ENCODE measurements around the gene INAFM2. TPM values are rescaled to one million over a fixed set of nuclear protein-coding genes. Genes with fewer than 3 reads are reported as not detected.

INAFM2 gene
- total RNA-seq, 1 experiment from 2014 or later, result 15.8 TPM

DNA sequence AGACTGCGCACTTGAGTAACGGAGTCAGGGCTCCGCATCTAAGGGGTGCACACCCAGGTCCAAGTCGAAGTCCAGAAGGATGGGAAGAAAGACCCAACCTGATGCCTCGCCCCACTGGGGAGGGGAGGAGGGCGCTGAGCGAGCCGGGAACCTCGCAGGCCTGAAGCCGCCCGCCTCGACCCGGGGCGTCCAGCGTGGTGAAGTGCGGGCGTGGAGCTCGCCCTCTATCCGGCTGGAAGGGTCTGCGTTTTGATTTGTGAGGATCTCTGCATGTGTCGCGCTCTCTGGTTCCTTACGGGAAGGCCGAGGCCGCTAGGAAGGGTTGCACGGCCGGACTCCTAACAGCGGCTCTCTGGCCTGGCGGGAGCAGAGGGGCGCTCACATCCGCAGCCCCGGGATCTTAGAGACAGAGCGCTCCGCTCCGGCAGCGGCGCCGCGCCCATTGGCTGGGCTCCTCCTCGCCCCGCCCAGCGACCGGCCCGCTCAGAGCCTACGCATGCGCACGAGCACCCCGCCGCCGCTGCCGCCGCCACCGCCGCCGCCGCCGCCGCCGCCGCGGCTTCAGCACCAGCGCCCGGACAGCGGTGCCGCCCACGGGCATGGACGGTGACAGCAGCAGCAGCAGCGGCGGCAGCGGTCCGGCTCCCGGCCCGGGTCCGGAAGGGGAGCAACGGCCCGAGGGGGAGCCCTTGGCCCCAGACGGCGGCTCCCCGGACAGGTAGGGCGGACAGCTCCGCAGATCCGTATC is 34.4 kb downstream of the INAFM2 start, which contains the start of gene DISP2:
Gene DISP2, plus strand, starts transcription at position 497 of the 748 bp plus-strand sequence. Its CDS starts 103 bp downstream, at position 600.
- Histone ChIP-seq H3K27me3 (ENCODE audit: control insufficient read depth, insufficient read depth, low read length) (peaks cover 21% of the 10 kb centered on the region), H3K4me3 (ENCODE audit: insufficient read depth, low read depth, low read length) (peak within 1 kb of the TSS; percentile 56), H3K36me3 (replicated peaks; ENCODE audit: control insufficient read depth, insufficient read depth, low read length) (no peaks in the 10 kb centered on the region)
- peak; percentile 100 for DNase-seq

DNA sequence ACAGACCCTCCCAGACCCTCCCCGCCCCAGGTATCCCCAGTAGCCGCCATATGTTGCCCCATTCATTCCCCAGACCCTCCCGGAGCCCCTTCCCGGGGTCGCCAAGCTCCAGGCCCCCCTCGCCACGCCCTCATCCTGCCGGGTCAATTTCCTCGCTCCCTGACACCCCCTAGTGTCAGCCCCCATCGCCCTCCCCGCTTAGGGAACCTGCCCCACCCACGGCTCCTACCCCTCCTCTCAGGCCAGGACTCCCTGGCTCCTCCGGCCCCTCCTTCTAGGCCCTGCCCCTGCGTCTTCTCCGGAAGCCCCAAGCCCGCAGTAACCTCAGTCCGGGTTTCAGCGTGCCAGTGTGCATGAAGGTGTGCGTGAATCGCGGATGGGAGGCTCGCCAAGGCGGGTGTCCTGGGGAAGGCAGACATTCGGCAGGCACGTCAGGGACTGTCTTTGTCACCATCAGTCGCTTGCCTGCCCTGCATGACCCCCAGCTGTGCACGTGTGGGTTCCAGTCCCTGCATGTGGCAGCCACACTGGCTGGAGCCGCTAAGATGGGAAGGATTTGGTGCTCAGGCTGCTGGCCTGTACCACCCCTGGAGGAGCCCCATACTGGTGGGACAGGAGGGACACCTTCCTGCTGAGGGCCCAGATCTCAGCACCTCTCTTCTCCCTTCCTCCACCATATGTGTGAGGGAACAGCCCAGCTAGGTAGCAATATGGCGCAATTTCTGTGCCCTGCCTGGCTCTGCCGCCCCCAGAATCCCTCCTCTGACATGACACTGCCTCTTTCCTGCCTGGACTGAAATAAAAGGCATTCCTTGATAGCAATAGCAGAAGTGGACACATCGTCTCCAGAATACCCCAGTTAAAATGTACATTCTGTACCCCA is 35.2 kb downstream of the INAFM2 start:
- peak; percentile 87 for DNase-seq
- Histone ChIP-seq H3K4me3 (ENCODE audit: insufficient read depth, low read depth, low read length) (peak overlapping the region; percentile 47), H3K36me3 (replicated peaks; ENCODE audit: control insufficient read depth, insufficient read depth, low read length) (no peaks in the 10 kb centered on the region), H3K27me3 (ENCODE audit: control insufficient read depth, insufficient read depth, low read length) (peaks cover 21% of the 10 kb centered on the region)

DNA sequence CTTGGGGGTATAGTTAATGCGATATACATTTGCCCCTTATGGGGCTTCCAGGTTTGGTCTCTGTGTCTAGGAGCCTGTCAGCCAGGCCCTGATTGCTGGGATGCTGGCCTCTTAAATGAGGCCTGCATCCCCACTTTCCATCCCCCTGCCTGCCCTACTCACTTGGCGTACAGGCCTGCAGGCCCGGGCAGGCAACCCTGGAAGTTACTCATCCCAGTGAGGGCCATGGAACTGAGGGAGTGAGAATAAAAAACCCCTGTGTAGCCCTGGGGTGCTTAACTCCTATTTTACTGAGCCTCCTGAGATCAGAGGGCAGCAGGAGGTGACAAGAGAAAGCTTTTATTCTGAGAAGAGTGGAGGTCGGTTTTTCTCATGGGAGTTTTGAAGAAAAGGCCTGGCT is 36.5 kb downstream of the INAFM2 start:
- H3K27me3 ChIP-seq (ENCODE audit: control insufficient read depth, insufficient read depth, low read length), result peaks cover 21% of the 10 kb centered on the region
- DNase-seq, result no peak
- H3K36me3 ChIP-seq (replicated peaks; ENCODE audit: control insufficient read depth, insufficient read depth, low read length), result no peaks in the 10 kb centered on the region
- H3K4me3 ChIP-seq (ENCODE audit: insufficient read depth, low read depth, low read length), result no peak overlapping the region

DNA sequence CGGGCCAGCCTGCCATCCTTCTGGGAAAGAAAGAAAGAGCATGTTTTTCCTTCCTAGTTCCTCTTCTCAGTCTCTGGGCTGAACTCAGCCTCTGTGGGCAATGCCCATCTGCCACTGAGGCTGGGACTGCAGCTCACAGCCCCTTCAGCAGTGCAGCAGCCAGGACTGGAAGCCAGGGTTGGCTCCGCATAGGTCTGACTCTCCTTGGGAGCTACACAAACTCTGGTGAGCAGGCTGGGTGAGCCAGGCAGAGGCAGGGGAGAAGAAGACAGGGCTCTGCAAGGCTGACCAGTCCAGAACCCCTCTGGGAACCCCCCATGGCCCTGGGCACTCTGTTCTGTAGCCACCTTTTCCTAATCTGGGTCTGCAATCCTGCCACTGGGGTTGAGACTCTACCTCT is 38.1 kb downstream of the INAFM2 start:
- Histone ChIP-seq H3K27me3 (ENCODE audit: control insufficient read depth, insufficient read depth, low read length) (peaks cover 19% of the 10 kb centered on the region), H3K36me3 (replicated peaks; ENCODE audit: control insufficient read depth, insufficient read depth, low read length) (no peaks in the 10 kb centered on the region), H3K4me3 (ENCODE audit: insufficient read depth, low read depth, low read length) (no peak overlapping the region)
- no peak for DNase-seq

DNA sequence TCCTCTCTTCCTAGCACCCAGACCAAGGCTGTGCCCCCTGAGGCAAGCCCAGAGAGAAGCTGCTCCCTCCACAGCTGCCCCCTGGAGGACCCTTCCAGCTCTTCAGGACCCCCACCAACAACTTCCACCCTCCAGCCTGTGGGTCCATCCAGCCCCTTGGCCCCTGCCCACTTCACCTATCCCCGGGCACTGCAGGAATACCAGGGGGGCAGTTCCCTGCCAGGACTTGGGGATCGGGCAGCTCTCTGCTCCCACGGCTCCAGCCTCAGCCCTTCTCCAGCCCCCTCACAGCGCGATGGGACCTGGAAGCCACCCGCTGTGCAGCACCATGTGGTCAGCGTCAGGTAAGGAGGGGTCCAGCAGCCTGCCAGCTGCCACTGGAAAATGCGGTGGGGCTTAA is 40.1 kb downstream of the INAFM2 start:
- DNase-seq, result no peak
- Histone ChIP-seq H3K36me3 (replicated peaks; ENCODE audit: control insufficient read depth, insufficient read depth, low read length) (no peaks in the 10 kb centered on the region), H3K4me3 (ENCODE audit: insufficient read depth, low read depth, low read length) (no peak overlapping the region), H3K27me3 (ENCODE audit: control insufficient read depth, insufficient read depth, low read length) (peaks cover 24% of the 10 kb centered on the region)

DNA sequence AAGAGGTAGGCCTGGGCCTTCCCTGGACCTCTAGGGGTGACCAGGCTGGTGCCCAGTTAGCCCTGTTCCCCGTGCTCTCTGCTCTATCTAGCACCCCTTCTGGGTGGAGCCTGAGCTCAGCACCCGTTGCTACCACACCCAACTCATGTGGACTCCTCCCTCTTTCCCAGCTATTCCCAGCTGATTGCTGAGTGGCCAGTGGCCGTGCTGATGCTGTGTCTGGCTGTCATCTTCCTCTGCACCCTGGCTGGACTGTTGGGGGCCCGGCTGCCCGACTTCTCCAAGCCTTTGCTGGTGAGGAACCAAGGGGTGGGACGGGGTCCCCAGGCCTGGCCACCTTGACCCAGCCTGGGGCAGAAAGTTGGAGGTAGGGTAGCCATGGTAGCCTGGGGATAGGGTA is 40.8 kb downstream of the INAFM2 start:
- Histone ChIP-seq H3K27me3 (ENCODE audit: control insufficient read depth, insufficient read depth, low read length) (peaks cover 22% of the 10 kb centered on the region), H3K4me3 (ENCODE audit: insufficient read depth, low read depth, low read length) (no peak overlapping the region), H3K36me3 (replicated peaks; ENCODE audit: control insufficient read depth, insufficient read depth, low read length) (no peaks in the 10 kb centered on the region)
- DNase-seq, result no peak

DNA sequence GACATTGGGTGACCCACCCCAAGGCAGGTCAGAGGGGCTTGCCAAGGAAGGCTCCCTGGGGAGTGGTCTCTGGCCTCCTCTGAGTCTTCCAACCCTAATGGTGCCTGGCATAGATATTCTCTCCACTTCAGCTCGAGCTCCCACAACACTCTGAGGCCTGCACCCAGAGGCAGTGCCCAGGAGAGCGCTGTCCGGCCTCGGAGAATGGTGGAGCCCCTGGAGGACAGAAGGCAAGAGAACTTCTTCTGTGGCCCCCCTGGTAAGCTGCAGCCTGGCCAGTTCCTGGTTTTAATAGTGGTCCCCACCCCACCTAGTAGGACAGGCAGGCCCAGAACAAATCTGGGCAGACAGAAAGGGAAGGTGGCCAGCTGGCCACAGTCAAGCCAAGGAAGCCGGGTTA is 41.5 kb downstream of the INAFM2 start:
- H3K27me3 ChIP-seq (ENCODE audit: control insufficient read depth, insufficient read depth, low read length), result peaks cover 19% of the 10 kb centered on the region
- no peaks in the 10 kb centered on the region for H3K36me3 ChIP-seq (replicated peaks; ENCODE audit: control insufficient read depth, insufficient read depth, low read length)
- no peak for DNase-seq
- no peak overlapping the region for H3K4me3 ChIP-seq (ENCODE audit: insufficient read depth, low read depth, low read length)

DNA sequence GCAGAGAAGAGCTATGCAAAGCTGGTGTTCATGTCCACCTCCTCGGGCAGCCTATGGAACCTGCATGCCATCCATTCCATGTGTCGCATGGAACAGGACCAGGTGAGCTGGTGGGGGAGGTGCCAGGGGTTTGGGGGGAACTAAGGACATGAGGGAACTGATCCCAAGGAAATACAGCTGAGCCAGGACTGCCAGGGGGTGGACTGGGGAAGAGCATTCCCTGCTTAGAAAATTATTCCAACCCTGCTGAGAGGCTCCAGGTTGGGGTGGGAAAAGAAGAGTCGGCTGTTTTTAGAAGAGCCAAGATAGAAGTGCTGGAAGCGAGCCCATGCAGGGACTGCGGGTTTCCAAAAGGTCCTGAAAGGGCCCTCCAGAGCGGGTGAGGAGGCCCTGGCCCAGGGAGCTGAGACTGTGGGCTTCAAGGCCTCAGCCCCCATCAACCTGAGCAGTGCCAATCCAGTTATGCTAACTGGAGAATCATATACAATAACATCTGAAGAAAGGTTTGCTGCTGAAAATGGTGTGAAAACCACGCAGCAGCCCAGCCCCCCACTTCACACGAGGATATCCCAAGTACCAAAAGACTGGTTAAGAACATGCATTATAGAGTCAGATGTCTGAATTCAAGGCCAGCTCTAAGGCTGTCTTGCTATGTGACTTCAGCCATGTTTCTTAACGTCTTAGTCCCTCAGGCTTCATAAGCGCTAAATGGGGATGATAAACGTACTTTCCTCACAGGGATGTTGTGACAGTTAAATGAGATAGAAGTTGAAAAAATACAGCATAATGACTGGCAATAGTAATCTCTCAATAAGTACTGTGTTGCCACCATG is 42.3 kb downstream of the INAFM2 start:
- H3K4me3 ChIP-seq (ENCODE audit: insufficient read depth, low read depth, low read length), result no peak overlapping the region
- H3K27me3 ChIP-seq (ENCODE audit: control insufficient read depth, insufficient read depth, low read length), result peaks cover 17% of the 10 kb centered on the region
- no peaks in the 10 kb centered on the region for H3K36me3 ChIP-seq (replicated peaks; ENCODE audit: control insufficient read depth, insufficient read depth, low read length)
- DNase-seq, result no peak

DNA sequence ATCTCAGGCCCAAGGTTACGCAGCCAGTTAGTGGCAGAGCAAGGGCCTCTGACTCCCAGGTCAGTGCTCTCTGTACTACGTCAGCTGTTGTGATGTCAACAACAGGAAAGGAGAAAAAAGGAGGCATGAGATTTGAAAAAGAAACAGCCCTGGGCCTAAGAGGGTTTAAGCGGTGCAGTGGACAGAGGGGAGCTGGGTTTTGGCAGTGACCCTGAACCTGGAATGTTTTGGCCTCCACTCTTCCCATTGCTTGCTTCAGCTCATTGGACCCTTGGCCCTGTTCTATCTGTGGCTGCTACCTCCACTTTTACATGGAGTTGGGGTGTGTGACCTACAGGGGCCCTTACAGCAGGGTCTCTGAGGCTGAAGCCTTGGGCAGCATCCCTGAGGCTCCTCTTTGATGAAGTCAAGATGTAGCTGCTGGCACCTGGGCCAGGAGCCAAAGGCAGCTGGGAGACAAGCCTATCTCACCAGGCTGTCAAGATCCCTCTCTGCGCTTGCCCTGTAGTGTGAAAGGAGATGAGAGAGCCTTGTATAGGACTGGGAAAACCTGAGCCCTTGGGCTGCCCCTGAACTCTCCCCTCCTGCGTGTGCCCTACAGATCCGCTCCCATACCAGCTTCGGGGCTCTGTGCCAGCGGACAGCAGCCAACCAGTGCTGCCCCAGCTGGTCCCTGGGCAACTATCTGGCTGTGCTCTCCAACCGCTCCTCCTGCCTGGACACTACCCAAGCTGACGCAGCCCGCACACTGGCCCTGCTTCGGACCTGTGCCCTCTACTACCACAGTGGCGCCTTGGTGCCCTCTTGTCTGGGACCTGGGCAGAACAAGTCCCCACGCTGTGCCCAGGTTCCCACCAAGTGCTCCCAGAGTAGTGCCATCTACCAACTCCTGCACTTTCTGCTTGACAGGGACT is 43.2 kb downstream of the INAFM2 start:
- Histone ChIP-seq H3K36me3 (replicated peaks; ENCODE audit: control insufficient read depth, insufficient read depth, low read length) (no peaks in the 10 kb centered on the region), H3K27me3 (ENCODE audit: control insufficient read depth, insufficient read depth, low read length) (peaks cover 17% of the 10 kb centered on the region), H3K4me3 (ENCODE audit: insufficient read depth, low read depth, low read length) (no peak overlapping the region)
- no peak for DNase-seq

DNA sequence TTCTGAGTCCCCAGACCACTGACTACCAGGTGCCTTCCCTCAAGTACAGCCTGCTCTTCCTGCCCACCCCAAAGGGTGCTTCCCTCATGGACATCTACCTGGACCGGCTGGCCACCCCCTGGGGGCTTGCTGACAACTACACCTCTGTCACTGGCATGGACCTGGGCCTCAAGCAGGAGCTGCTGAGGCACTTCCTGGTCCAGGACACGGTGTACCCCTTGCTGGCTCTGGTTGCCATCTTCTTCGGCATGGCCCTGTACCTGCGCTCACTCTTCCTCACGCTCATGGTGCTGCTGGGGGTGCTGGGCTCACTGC is 43.8 kb downstream of the INAFM2 start:
- H3K4me3 ChIP-seq (ENCODE audit: insufficient read depth, low read depth, low read length), result no peak overlapping the region; the same call in 1 of the 2 replicates
- peaks cover 17% of the 10 kb centered on the region for H3K27me3 ChIP-seq (ENCODE audit: control insufficient read depth, insufficient read depth, low read length)
- DNase-seq, result no peak
- no peaks in the 10 kb centered on the region for H3K36me3 ChIP-seq (replicated peaks; ENCODE audit: control insufficient read depth, insufficient read depth, low read length)

DNA sequence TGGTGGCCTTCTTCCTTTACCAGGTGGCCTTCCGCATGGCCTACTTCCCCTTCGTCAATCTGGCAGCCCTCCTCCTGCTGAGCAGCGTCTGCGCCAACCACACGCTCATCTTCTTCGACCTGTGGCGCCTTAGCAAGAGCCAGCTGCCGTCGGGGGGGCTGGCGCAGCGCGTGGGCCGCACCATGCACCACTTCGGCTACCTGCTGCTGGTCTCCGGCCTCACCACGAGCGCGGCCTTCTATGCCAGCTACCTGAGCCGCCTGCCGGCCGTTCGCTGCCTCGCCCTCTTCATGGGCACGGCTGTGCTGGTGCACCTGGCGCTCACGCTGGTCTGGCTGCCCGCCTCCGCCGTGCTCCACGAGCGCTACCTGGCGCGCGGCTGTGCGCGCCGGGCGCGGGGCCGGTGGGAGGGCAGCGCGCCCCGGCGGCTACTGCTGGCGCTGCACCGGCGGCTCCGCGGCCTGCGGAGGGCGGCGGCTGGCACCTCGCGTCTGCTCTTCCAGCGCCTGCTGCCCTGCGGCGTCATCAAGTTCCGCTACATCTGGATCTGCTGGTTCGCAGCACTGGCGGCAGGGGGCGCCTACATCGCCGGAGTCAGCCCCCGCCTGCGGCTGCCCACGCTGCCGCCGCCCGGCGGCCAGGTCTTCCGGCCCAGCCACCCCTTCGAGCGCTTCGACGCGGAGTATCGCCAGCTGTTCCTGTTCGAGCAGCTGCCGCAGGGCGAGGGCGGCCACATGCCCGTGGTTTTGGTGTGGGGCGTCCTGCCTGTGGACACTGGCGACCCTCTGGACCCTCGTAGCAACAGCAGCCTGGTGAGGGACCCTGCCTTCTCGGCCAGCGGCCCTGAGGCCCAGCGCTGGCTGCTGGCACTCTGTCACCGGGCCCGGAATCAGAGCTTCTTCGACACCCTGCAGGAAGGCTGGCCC is 44.5 kb downstream of the INAFM2 start:
- peak; percentile 98 for DNase-seq
- Histone ChIP-seq H3K27me3 (ENCODE audit: control insufficient read depth, insufficient read depth, low read length) (peaks cover 17% of the 10 kb centered on the region), H3K4me3 (ENCODE audit: insufficient read depth, low read depth, low read length) (peak overlapping the region; percentile 29), H3K36me3 (replicated peaks; ENCODE audit: control insufficient read depth, insufficient read depth, low read length) (no peaks in the 10 kb centered on the region)

DNA sequence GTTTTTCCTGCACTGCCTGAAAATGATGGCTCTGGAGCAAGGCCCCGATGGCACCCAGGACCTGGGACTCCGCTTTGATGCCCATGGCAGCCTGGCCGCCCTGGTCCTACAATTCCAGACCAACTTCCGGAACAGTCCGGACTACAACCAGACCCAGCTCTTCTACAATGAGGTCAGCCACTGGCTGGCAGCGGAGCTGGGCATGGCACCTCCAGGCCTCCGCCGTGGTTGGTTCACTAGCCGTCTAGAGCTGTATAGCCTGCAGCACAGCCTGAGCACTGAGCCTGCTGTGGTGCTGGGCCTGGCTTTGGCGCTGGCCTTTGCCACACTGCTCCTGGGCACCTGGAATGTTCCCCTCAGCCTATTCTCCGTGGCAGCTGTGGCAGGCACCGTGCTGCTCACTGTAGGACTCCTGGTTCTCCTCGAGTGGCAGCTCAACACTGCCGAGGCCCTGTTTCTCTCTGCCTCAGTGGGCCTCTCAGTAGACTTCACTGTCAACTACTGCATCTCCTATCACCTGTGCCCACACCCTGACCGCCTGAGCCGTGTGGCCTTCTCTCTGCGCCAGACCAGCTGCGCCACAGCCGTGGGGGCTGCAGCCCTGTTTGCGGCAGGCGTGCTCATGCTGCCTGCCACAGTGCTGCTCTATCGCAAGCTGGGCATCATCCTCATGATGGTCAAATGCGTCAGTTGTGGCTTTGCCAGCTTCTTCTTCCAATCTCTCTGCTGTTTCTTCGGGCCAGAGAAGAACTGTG is 45.4 kb downstream of the INAFM2 start:
- DNase-seq, result no peak
- Histone ChIP-seq H3K4me3 (ENCODE audit: insufficient read depth, low read depth, low read length) (no peak overlapping the region), H3K36me3 (replicated peaks; ENCODE audit: control insufficient read depth, insufficient read depth, low read length) (no peaks in the 10 kb centered on the region), H3K27me3 (ENCODE audit: control insufficient read depth, insufficient read depth, low read length) (peaks cover 17% of the 10 kb centered on the region)

All from H7 (cell line).